Hindlimb muscle (tissue), 1 donor: ENCODE results near the gene CDC42EP4. TPM values are rescaled to one million over a fixed set of nuclear protein-coding genes. Genes with fewer than 3 reads are reported as not detected.
"Not testable (repeated sequence)": the region's sequence is repeated elsewhere in the genome, so short reads cannot be mapped to it uniquely, and the experiment has no call there.

Experiments used
- DNase-seq: peaks from one replicate; pipeline ENCODE4 v3.0.0-alpha.2; 2013
- polyA plus RNA-seq: library from polyadenylated mRNA; unstranded; fragments of 120-200 nt; gene quantifications from one replicate; pipeline ENCODE4 v1.2.1, GENCODE V29; 2013; ENCODE audit not compliant: insufficient read length

The CDC42EP4 gene
- polyA plus RNA-seq, 1 donor, result 21.5 TPM

- no peak for DNase-seq
Observed at GRCh38 chr17:73274490-73274889, 37.3 kb downstream of the CDC42EP4 start.

- no peak for DNase-seq
Observed at GRCh38 chr17:73272906-73273218, 38.9 kb downstream of the CDC42EP4 start.

- no peak for DNase-seq
Observed at GRCh38 chr17:73271072-73271471, 40.7 kb downstream of the CDC42EP4 start.

GRCh38 chr17:73269791-73270190 is 42.0 kb downstream of the CDC42EP4 start:
- no peak for DNase-seq

- DNase-seq, result no peak
Observed at GRCh38 chr17:73269329-73269615, 42.5 kb downstream of the CDC42EP4 start.

- no peak for DNase-seq
Observed at GRCh38 chr17:73268582-73269328, 43.0 kb downstream of the CDC42EP4 start.

GRCh38 chr17:73267648-73268537 is 43.9 kb downstream of the CDC42EP4 start:
- DNase-seq, result no peak

- no peak for DNase-seq
Observed at GRCh38 chr17:73266796-73267195, 45.0 kb downstream of the CDC42EP4 start.

GRCh38 chr17:73265646-73266640 is 45.9 kb downstream of the CDC42EP4 start:
- DNase-seq, result no peak

GRCh38 chr17:73264448-73264847 is 47.4 kb downstream of the CDC42EP4 start:
- DNase-seq, result not testable (repeated sequence)

- no peak for DNase-seq
Observed at GRCh38 chr17:73262676-73263642, 48.8 kb downstream of the CDC42EP4 start.

GRCh38 chr17:73261952-73262675 is 49.7 kb downstream of the CDC42EP4 start:
- DNase-seq, result no peak

- DNase-seq, result no peak
Observed at GRCh38 chr17:73261617-73261951, 50.2 kb downstream of the CDC42EP4 start, which contains the start of gene CPSF4L. CPSF4L (minus strand) TSS chr17:73261880; CDS start chr17:73261818, 62 bp downstream.

GRCh38 chr17:73257516-73257915 is 54.3 kb downstream of the CDC42EP4 start:
- DNase-seq, result no peak

- no peak for DNase-seq
Observed at GRCh38 chr17:73256220-73256619, 55.6 kb downstream of the CDC42EP4 start.

- peak; percentile 53 for DNase-seq
Observed at GRCh38 chr17:73255671-73256181, 56.1 kb downstream of the CDC42EP4 start.

- no peak for DNase-seq
Observed at GRCh38 chr17:73251871-73252270, 59.9 kb downstream of the CDC42EP4 start.

- DNase-seq, result no peak
Observed at GRCh38 chr17:73250851-73251640, 60.8 kb downstream of the CDC42EP4 start.

- DNase-seq, result no peak
Observed at GRCh38 chr17:73249700-73250099, 62.1 kb downstream of the CDC42EP4 start.

GRCh38 chr17:73248532-73248931 is 63.3 kb downstream of the CDC42EP4 start:
- DNase-seq, result no peak
